A549 (cell line): Measurements from ENCODE around the gene P3H2. TPM values are rescaled to one million over a fixed set of nuclear protein-coding genes. Genes with fewer than 3 reads are reported as not detected.

Experiments
- ATAC-seq, 2 experiments: fragments of 200-7000 bp in 1 of 2; fragments of >200 bp in 1 of 2; cut with Nextera tagmentation in 1 of 2; cut with Tn5 transposase in 1 of 2; 3 replicates each; pipeline versions ENCODE4 v1.8.0 to v1.9.1; 2018 to 2020; ENCODE audit warnings: mild to moderate bottlenecking in 1 of 2, moderate library complexity in 1 of 2
- CTCF ChIA-PET: fragments of 300-600 bp; sonication (Branson Sonifier 250); formaldehyde crosslinking; extraction: SDS; loops from one replicate; lab custom pipeline; 2021; ENCODE audit warnings: antibody characterized with exemption, inconsistent platforms; lab: Yijun Ruan, JAX
- POLR2A ChIA-PET: fragments of 350-600 bp; formaldehyde crosslinking; extraction: SDS; loops from one replicate; lab custom pipeline; 2021; ENCODE audit warnings: antibody characterized with exemption, inconsistent platforms; lab: Yijun Ruan, JAX
- DNase-seq, 2 experiments: peaks; one replicate each; pipeline versions ENCODE4 v3.0.0 to v3.0.0-alpha.2; 2011 to 2016; ENCODE audit warnings: low read depth in 1 of 2, low spot score in 1 of 2
- FAIRE-seq: peaks from 2 replicates; lab custom pipeline; 2011; peaks lifted over from hg19 to GRCh38; lab: Jason Lieb, UNC
- H3K27ac ChIP-seq, 2 experiments: fragments of >200 bp; sonication (Bioruptor Twin); formaldehyde crosslinking; 3 replicates each; pipeline ENCODE4 v1.5.1; 2016 to 2017
- H3K4me1 ChIP-seq: fragments of >200 bp; sonication (Bioruptor Twin); formaldehyde crosslinking; 3 replicates; pipeline ENCODE4 v1.6.1; 2016
- H3K4me2 ChIP-seq: fragments of >200 bp; sonication (Bioruptor Twin); formaldehyde crosslinking; 3 replicates; pipeline ENCODE4 v1.6.1; 2016
- H3K4me3 ChIP-seq: fragments of >200 bp; sonication (Bioruptor Twin); formaldehyde crosslinking; 3 replicates; pipeline ENCODE4 v1.5.1; 2016
- H3K9me3 ChIP-seq: fragments of >200 bp; sonication (Bioruptor Twin); formaldehyde crosslinking; 3 replicates; pipeline ENCODE4 v1.6.1; 2016
- BCL3 ChIP-seq: fragments of >200 bp; sonication (Bioruptor Twin); formaldehyde crosslinking; IDR thresholded peaks from 3 replicates; pipeline ENCODE4 v1.6.1; 2016
- BHLHE40 ChIP-seq: IDR thresholded peaks from 2 replicates; pipeline ENCODE4 v1.6.1; 2012; ENCODE audit warnings: low read depth, low read length, inconsistent platforms
- CHD2 ChIP-seq: fragments of 150-350 bp; IDR thresholded peaks from 2 replicates; pipeline ENCODE4 v1.6.1; 2014; ENCODE audit warnings: low read length; ENCODE audit not compliant: partially characterized antibody
- CHD4 ChIP-seq: fragments of 200-600 bp; sonication (generic); IDR thresholded peaks from 2 replicates; pipeline ENCODE4 v1.6.1; 2016; ENCODE audit warnings: antibody characterized with exemption, mild to moderate bottlenecking, borderline replicate concordance
- CTCF ChIP-seq: fragments of >200 bp; sonication (Bioruptor Twin); formaldehyde crosslinking; IDR thresholded peaks from 3 replicates; pipeline ENCODE4 v1.5.1; 2016
- E2F6 ChIP-seq: IDR thresholded peaks from 2 replicates; pipeline ENCODE4 v1.6.1; 2012; ENCODE audit warnings: low read depth, borderline replicate concordance
- EP300 ChIP-seq, 2 experiments: fragments of >200 bp; sonication (Bioruptor Twin); formaldehyde crosslinking; IDR thresholded peaks; 2 replicates in 1 of 2; 3 replicates in 1 of 2; pipeline ENCODE4 v1.6.1; 2016 to 2017
- ESRRA ChIP-seq: fragments of 150-350 bp; IDR thresholded peaks from 2 replicates; pipeline ENCODE4 v1.6.1; 2014; ENCODE audit warnings: mild to moderate bottlenecking, low read length, borderline replicate concordance
- FOXS1 ChIP-seq: fragments of 250-450 bp; sonication (Bioruptor Pico); IDR thresholded peaks from 2 replicates; pipeline ENCODE4 v1.5.0; 2020; ENCODE audit warnings: mild to moderate bottlenecking, moderate library complexity
- GATA3 ChIP-seq: IDR thresholded peaks from 2 replicates; pipeline ENCODE4 v1.6.1; 2012; ENCODE audit warnings: borderline replicate concordance
- HES2 ChIP-seq: fragments of >200 bp; sonication (Bioruptor Twin); formaldehyde crosslinking; IDR thresholded peaks from 2 replicates; pipeline ENCODE4 v1.6.1; 2016
- HOXB13 ChIP-seq: fragments of 250-450 bp; sonication (Bioruptor Pico); IDR thresholded peaks from 2 replicates; pipeline ENCODE4 v1.5.0; 2020; ENCODE audit warnings: low read depth, mild to moderate bottlenecking, moderate library complexity
- HOXB5 ChIP-seq: fragments of 250-450 bp; sonication (Bioruptor Pico); IDR thresholded peaks from 2 replicates; pipeline ENCODE4 v1.5.0; 2020; ENCODE audit warnings: mild to moderate bottlenecking, moderate library complexity
- KDM1A ChIP-seq: fragments of 200-600 bp; sonication (generic); IDR thresholded peaks from 2 replicates; pipeline ENCODE4 v1.6.1; 2016; ENCODE audit warnings: low read depth, mild to moderate bottlenecking
- MAFK ChIP-seq: fragments of 450-650 bp; IDR thresholded peaks from 2 replicates; pipeline ENCODE4 v1.6.1; 2014; ENCODE audit not compliant: partially characterized antibody
- MAX ChIP-seq: IDR thresholded peaks from 2 replicates; pipeline ENCODE4 v1.6.1; 2012
- NFE2L2 ChIP-seq: fragments of 150-350 bp; conservative IDR thresholded peaks from 2 replicates; pipeline ENCODE4 v1.6.1; 2014; ENCODE audit warnings: low read length
- POLR2AphosphoS2 ChIP-seq: conservative IDR thresholded peaks from 2 replicates; pipeline ENCODE4 v1.6.1; 2012; ENCODE audit warnings: low read length, improper control_type of control experiment, inconsistent platforms
- REST ChIP-seq: fragments of 200-600 bp; sonication (generic); IDR thresholded peaks from 2 replicates; pipeline ENCODE4 v1.6.1; 2016; ENCODE audit warnings: antibody characterized with exemption, mild to moderate bottlenecking, moderate library complexity
- RFX5 ChIP-seq: fragments of 450-650 bp; IDR thresholded peaks from 2 replicates; pipeline ENCODE4 v1.7.1; 2014; ENCODE audit warnings: antibody characterized with exemption, mild to moderate bottlenecking, moderate library complexity
- RNF2 ChIP-seq: fragments of 200-600 bp; sonication (generic); IDR thresholded peaks from 2 replicates; pipeline ENCODE4 v1.6.1; 2016; ENCODE audit warnings: low read depth, mild to moderate bottlenecking, antibody characterized with exemption, moderate library complexity, borderline replicate concordance
- SMC3 ChIP-seq: fragments of >200 bp; sonication (Bioruptor Twin); formaldehyde crosslinking; IDR thresholded peaks from 3 replicates; pipeline ENCODE4 v1.6.1; 2018; ENCODE audit warnings: inconsistent platforms
- TFCP2L1 ChIP-seq: fragments of 250-450 bp; sonication (Bioruptor Pico); IDR thresholded peaks from 2 replicates; pipeline ENCODE4 v1.5.0; 2021; ENCODE audit warnings: mild to moderate bottlenecking
- USF2 ChIP-seq: fragments of 450-650 bp; IDR thresholded peaks from 2 replicates; pipeline ENCODE4 v1.6.1; 2014; ENCODE audit warnings: antibody characterized with exemption
- ZC3H11A ChIP-seq: fragments of 450-650 bp; IDR thresholded peaks from 2 replicates; pipeline ENCODE4 v1.6.1; 2014; ENCODE audit warnings: antibody characterized with exemption, mild to moderate bottlenecking
- ZNF302 ChIP-seq: fragments of 250-450 bp; sonication (Bioruptor Pico); IDR thresholded peaks from 2 replicates; pipeline ENCODE4 v1.9.0; 2021; ENCODE audit warnings: inconsistent platforms, mild to moderate bottlenecking, moderate library complexity
- WGBS: methylation state at CpG from one replicate; pipeline ENCODE4 v1.1.6; 2017; ENCODE audit errors: missing lambda C conversion rate; 5-methylcytosine and 5-hydroxymethylcytosine counted together
- polyA plus RNA-seq, 4 experiments: library from polyadenylated mRNA; depleted of rRNA in 3 of 4; stranded (reverse); fragments of >200 nt; fragmentation: RNase III in 1 of 4; extraction: RNeasy Plus Mini Kit Qiagen cat#74134 plus additional on column Dnase treatment in 1 of 4; gene quantifications; 2 replicates in 3 of 4; 3 replicates in 1 of 4; pipeline ENCODE4 v1.2.3, GENCODE V29; 2011 to 2017

The P3H2 gene
- polyA plus RNA-seq, 2 of the 4 experiments (the other 2 are of a cell fraction), result 56.6 to 72.5 TPM

GRCh38 chr3:190000187-190000860 lies 120.4 kb downstream of the P3H2 start:
- ChIA-PET POLR2A (no interaction called here), CTCF (interaction anchor here (0.5 kb wide), 1 partner anchor 425 kb away, joined by 4 read pairs; no protein-coding TSS in a partner anchor)
- peaks cover 60% of the 10 kb centered on the region for H3K4me1 ChIP-seq
- 3% methylated on average over 4 of the region's 4 CpGs for WGBS
- peak overlapping the region; percentile 23 for H3K4me3 ChIP-seq
- DNase-seq (peak in 1 of 2 experiments; percentile 69), ATAC-seq (peak; percentile 28 to 37; a peak in 4 of 6 replicates), FAIRE-seq (no peak)
- peak overlapping the region; percentile 73 for H3K4me2 ChIP-seq
- no peak for TF ChIP-seq HES2
- TF ChIP-seq MAFK, result peak; percentile 40
- TF ChIP-seq GATA3, result no peak; the same call in 1 of the 2 replicates
- no peak for TF ChIP-seq BHLHE40
- TF ChIP-seq HOXB5 (CRISPR knock-in tag), result no peak
- TF ChIP-seq POLR2AphosphoS2, result no peak
- TF ChIP-seq ESRRA, result no peak
- no peak for TF ChIP-seq MAX
- no peak for TF ChIP-seq RFX5
- no peaks in the 10 kb centered on the region for H3K9me3 ChIP-seq
- H3K27ac ChIP-seq, result peak overlapping the region; percentile 74 to 86

GRCh38 chr3:189999718-190000117 lies 121.0 kb downstream of the P3H2 start:
- FAIRE-seq, result no peak
- Histone ChIP-seq H3K9me3 (no peaks in the 10 kb centered on the region), H3K4me2 (peak overlapping the region; percentile 73), H3K27ac (peak overlapping the region; percentile 74 to 86; a peak in 5 of 6 replicates), H3K4me3 (no peak overlapping the region), H3K4me1 (peaks cover 57% of the 10 kb centered on the region)
- ChIA-PET POLR2A (no interaction called here), CTCF (interaction anchor here (0.5 to 0.8 kb wide), 2 partner anchors 29 to 39 kb away, joined by 3 to 4 read pairs; no protein-coding TSS in a partner anchor)
- peak in 1 of 2 experiments; percentile 88 for DNase-seq
- 4% methylated on average over 4 of the region's 4 CpGs for WGBS
- peak; percentile 53 to 77; a peak in 5 of 6 replicates for ATAC-seq
- TF ChIP-seq ESRRA (no peak), ZC3H11A (no peak), RNF2 (no peak), USF2 (no peak), E2F6 (no peak), MAX (peak; percentile 29; the same call in 1 of the 2 replicates), BHLHE40 (no peak), KDM1A (no peak), REST (no peak), CTCF (no peak), NFE2L2 (no peak), GATA3 (peak; percentile 86), HOXB13 (CRISPR knock-in tag) (no peak), TFCP2L1 (CRISPR knock-in tag) (no peak), CHD4 (no peak), HES2 (no peak), ZNF302 (CRISPR knock-in tag) (no peak), SMC3 (no peak), FOXS1 (CRISPR knock-in tag) (no peak), BCL3 (no peak), CHD2 (no peak), EP300 (IDR thresholded peaks at IDR 0.05) (no peak; a peak in 1 of 5 replicates)
